SU-DHL-6 (cell line): ENCODE results near the gene NETO1.

Source experiments
- EZH2phosphoT487 ChIP-seq: fragments of 200-600 bp; sonication (generic), shearing (Covaris generic); conservative IDR thresholded peaks from 2 replicates; pipeline ENCODE4 v1.6.1; 2018; ENCODE audit warnings: mild to moderate bottlenecking, antibody characterized with exemption, low read length, moderate library complexity, mixed read lengths
- TF ChIP-seq, protein P1 (sequence below): fragments of 200-600 bp; sonication (generic); IDR thresholded peaks from one replicate; pipeline ENCODE4 v1.5.1; 2017; ENCODE audit warnings: antibody characterized with exemption, mild to moderate bottlenecking, low read length, moderate library complexity; ENCODE audit not compliant: insufficient read depth, poor library complexity, severe bottlenecking

DNA sequence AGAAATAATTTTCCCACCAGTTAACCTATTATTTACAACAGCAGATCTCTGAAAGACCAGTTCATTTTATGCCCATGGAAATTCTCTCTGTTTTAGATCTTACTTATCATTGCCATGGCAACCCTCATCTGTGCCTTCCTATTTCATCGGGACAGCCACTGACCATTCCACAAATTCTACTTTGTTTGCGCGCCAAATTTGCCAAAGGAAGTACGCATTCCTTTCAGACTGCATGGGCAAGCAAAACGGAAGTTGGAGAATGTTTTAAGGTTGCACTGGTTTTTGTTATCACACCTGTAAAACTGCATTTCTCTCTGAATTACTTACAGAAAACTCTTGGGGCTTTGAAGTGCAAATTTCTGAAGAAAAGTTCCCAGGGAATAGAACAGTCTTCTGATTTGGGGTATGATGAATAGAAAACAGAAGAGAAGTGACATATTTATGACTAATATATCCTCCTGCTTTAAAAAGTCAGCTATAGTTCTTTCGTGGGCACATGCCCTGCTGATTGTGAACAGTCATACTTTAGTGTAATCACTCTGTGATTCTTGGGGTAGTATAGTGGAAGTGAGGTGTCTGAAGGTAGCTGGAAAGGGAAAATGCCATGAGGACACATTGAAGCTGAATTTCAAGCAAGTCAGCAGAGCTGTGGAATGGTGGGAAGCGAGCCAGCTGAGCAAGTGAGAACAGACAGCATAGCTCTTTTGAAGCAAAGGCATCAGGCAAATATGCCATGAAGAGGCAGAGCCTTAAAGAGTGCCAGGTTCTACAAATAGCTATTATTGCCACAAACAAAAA is 20.9 kb downstream of the NETO1 start:
- TF ChIP-seq, protein P1, sequence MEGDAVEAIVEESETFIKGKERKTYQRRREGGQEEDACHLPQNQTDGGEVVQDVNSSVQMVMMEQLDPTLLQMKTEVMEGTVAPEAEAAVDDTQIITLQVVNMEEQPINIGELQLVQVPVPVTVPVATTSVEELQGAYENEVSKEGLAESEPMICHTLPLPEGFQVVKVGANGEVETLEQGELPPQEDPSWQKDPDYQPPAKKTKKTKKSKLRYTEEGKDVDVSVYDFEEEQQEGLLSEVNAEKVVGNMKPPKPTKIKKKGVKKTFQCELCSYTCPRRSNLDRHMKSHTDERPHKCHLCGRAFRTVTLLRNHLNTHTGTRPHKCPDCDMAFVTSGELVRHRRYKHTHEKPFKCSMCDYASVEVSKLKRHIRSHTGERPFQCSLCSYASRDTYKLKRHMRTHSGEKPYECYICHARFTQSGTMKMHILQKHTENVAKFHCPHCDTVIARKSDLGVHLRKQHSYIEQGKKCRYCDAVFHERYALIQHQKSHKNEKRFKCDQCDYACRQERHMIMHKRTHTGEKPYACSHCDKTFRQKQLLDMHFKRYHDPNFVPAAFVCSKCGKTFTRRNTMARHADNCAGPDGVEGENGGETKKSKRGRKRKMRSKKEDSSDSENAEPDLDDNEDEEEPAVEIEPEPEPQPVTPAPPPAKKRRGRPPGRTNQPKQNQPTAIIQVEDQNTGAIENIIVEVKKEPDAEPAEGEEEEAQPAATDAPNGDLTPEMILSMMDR, result no peak
- TF ChIP-seq EZH2phosphoT487, result no peak
